BE2C (cell line): ENCODE measurements around the gene DMKN.

Experiments
- DNase-seq: peaks from one replicate; pipeline ENCODE4 v3.0.0-alpha.2; 2020
- H3K27me3 ChIP-seq: fragments of 250-450 bp; sonication (Bioruptor Pico); 2 replicates; pipeline ENCODE4 v1.5.1; 2020; ENCODE audit warnings: mild to moderate bottlenecking
- H3K36me3 ChIP-seq: fragments of 250-450 bp; sonication (Bioruptor Pico); 2 replicates; pipeline ENCODE4 v1.5.1; 2020; ENCODE audit warnings: mild to moderate bottlenecking
- H3K4me1 ChIP-seq: fragments of 250-450 bp; sonication (Bioruptor Pico); 2 replicates; pipeline ENCODE4 v1.5.1; 2020
- H3K4me3 ChIP-seq: 2 replicates; pipeline ENCODE4 v1.5.1; 2011; ENCODE audit warnings: low read depth, low read length
- H3K9me3 ChIP-seq: fragments of 250-450 bp; sonication (Bioruptor Pico); 2 replicates; pipeline ENCODE4 v1.5.1; 2020
- TF ChIP-seq, protein P1 (sequence below): IDR thresholded peaks from 2 replicates; pipeline ENCODE4 v1.5.1; 2012; ENCODE audit warnings: mild to moderate bottlenecking, low read depth, low read length

The DMKN gene

DNA sequence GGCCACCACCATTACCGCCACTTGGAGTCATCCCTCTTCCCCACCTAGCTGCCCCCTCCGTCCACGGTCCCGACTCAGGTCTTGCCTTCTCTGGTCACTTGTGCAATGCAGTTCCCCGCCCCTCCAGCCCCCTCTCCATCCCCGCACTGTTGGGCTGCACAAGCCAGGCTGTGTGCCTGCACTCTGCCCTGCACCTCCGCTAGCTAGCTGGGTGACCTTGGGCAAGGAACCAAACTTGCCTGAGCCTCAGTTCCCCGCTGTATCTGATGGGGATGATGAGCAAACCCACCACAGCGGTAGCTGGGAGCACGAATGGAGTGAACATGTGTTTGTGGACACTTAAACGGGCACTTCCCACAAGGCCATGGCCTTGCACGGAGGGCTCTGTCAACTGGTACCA is 26.4 kb upstream of the DMKN start:
- Histone ChIP-seq H3K36me3 (no peaks in the 10 kb centered on the region; the same call in 1 of the 2 replicates), H3K9me3 (0 out of 2 replicates have a peak, but pooled peaks cover 3% of the 10 kb centered on the region), H3K4me3 (no peak overlapping the region), H3K4me1 (no peaks in the 10 kb centered on the region), H3K27me3 (peaks cover 6% of the 10 kb centered on the region)
- DNase-seq: no peak
- TF ChIP-seq, protein P1, sequence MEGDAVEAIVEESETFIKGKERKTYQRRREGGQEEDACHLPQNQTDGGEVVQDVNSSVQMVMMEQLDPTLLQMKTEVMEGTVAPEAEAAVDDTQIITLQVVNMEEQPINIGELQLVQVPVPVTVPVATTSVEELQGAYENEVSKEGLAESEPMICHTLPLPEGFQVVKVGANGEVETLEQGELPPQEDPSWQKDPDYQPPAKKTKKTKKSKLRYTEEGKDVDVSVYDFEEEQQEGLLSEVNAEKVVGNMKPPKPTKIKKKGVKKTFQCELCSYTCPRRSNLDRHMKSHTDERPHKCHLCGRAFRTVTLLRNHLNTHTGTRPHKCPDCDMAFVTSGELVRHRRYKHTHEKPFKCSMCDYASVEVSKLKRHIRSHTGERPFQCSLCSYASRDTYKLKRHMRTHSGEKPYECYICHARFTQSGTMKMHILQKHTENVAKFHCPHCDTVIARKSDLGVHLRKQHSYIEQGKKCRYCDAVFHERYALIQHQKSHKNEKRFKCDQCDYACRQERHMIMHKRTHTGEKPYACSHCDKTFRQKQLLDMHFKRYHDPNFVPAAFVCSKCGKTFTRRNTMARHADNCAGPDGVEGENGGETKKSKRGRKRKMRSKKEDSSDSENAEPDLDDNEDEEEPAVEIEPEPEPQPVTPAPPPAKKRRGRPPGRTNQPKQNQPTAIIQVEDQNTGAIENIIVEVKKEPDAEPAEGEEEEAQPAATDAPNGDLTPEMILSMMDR: no peak

DNA sequence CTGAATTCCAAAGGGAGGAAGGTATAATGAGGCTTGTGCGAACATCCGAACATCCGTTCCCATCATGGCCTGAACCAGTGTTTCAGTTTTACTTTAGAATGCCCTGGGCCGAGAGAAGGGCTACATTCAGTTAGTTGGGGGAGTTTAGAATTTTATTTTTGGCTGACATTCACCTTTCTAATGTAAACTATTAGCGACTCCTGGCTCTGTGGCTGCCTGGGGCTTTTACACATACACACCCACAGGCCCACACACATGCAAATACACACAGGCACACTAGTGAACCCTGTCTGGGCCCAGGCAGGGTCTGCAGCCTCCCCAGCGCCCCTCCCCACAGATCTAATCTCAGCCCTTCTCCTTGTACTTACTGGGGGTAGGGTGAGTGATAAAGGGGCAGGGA is 25.9 kb upstream of the DMKN start:
- Histone ChIP-seq H3K4me3 (no peak overlapping the region), H3K36me3 (no peaks in the 10 kb centered on the region; the same call in 1 of the 2 replicates), H3K27me3 (peaks cover 9% of the 10 kb centered on the region), H3K9me3 (0 out of 2 replicates have a peak, but pooled peaks cover 3% of the 10 kb centered on the region), H3K4me1 (no peaks in the 10 kb centered on the region)
- TF ChIP-seq, protein P1: no peak
- DNase-seq: no peak

DNA sequence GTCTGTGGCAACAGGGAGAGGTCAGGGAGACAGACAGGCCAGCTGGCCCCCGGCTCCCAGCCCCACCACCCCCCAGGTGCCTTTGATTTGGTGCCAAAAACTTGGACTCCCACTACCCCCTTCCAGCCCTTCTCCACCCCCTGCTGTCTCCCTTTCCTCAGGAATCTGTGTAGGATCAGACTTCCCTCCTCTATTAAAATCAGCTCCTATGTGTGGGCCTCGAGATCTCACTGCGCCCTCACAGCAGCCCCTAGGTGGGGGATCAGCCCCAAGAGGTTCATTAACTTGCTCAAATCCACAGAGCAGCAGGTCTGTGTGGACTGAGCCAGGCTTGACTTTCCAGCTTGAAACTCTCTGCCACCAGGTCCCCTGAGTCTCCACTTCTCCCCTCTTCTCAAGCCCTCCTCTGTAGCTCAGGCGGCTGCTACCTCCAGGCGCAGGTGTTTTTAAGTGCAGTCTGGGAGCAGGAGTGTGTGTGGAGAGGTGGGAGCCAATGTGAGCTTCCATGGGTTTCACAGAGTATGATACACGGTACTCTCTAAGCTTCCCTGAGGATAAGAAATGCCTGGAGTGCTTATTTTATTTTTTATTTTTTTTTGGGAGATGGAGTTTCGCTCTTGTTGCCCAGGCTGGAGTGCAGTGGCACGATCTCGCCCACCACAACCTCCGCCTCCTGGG is 21.5 kb upstream of the DMKN start:
- DNase-seq: no peak
- Histone ChIP-seq H3K4me1 (no peaks in the 10 kb centered on the region), H3K36me3 (no peaks in the 10 kb centered on the region), H3K9me3 (0 out of 2 replicates have a peak, but pooled peaks cover 3% of the 10 kb centered on the region), H3K4me3 (no peak overlapping the region), H3K27me3 (peaks cover 48% of the 10 kb centered on the region)
- TF ChIP-seq, protein P1: no peak

DNA sequence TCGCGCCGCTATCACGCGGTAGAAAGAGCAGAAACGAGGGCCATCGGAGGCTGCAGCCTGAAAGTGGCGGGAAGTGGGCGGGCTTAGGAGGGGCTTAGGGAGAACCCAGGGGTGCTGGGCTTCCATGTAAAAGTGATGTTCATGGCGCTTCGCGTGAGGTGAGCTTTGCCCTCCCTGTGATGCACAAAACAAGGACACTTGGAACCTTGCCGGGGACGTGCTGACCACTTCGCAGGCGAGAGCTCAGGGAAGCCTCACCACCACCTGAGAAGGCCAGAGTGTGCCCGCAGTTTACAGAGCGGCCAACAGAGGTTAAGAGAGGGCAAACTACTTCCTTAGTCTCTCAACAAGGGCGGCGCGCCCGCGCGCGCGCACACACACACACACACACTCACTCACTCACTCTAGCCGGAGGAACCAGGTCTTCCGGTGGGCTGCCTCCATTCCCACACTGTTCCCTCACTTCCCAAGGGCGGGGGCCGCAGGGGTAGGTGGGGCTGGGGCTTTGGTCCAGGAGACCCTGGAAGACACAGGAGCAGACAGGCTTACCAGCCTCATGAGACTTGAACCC is 20.5 kb upstream of the DMKN start:
- peaks cover 59% of the 10 kb centered on the region for H3K27me3 ChIP-seq
- H3K4me3 ChIP-seq: no peak overlapping the region
- no peak for DNase-seq
- H3K36me3 ChIP-seq: no peaks in the 10 kb centered on the region
- TF ChIP-seq, protein P1: no peak
- H3K9me3 ChIP-seq: 0 out of 2 replicates have a peak, but pooled peaks cover 3% of the 10 kb centered on the region
- no peaks in the 10 kb centered on the region for H3K4me1 ChIP-seq

DNA sequence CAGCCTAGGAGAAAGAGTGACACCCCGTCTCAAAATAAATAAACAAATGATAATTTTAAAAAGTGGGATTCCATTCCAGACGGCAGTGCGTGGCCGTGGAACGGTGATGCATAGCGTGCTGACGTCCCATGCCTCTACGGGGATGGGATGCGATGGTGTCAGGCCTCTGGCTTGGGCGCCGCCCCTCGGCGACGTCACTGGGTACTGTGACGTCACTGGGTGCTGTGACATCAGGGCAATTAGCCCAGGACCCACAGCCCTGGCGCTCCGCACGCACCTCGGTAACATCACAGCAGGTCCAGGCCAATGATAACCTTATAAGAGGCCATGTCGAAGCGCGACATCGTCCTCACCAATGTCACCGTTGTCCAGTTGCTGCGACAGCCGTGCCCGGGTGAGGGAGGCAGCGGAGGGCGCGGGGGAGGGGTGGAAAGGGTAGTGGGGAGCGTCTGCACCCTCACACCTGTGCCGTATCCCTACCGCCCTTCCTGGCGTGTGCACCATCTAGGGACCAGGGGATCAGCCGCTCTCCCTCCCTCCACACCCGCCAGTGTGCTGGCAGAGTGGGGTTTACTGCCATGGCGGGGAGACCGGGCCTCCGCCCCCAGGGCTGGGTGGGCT is 19.9 kb upstream of the DMKN start, which contains the start of gene GAPDHS:
TSS of gene GAPDHS (plus strand) at position 256 of the 621 bp plus-strand sequence. CDS start at position 328, 72 bp downstream.
- H3K4me3 ChIP-seq: no peak within 1 kb of the TSS

More for the DNA sequence above, 19.9 kb upstream of the DMKN start, which contains the start of gene GAPDHS:
- Histone ChIP-seq H3K27me3 (peaks cover 64% of the 10 kb centered on the region), H3K9me3 (0 out of 2 replicates have a peak, but pooled peaks cover 3% of the 10 kb centered on the region), H3K4me1 (no peaks in the 10 kb centered on the region), H3K36me3 (no peaks in the 10 kb centered on the region)
- TF ChIP-seq, protein P1: no peak
- DNase-seq: no peak
